ENCODE results near the gene TM7SF2.

TM7SF2 gene

GRCh38 chr11:65111744-65112545, at the start of gene TM7SF2:
TSS of gene TM7SF2 (plus strand) at chr11:65111872. CDS start at chr11:65112016, 144 bp downstream.
- DNase-seq = peak; percentile 96

- no peak for DNase-seq
Measured at GRCh38 chr11:65063532-65063931, 48.1 kb upstream of the TM7SF2 start.

- no peak for DNase-seq
Measured at GRCh38 chr11:65064847-65065240, 46.8 kb upstream of the TM7SF2 start.

DNA sequence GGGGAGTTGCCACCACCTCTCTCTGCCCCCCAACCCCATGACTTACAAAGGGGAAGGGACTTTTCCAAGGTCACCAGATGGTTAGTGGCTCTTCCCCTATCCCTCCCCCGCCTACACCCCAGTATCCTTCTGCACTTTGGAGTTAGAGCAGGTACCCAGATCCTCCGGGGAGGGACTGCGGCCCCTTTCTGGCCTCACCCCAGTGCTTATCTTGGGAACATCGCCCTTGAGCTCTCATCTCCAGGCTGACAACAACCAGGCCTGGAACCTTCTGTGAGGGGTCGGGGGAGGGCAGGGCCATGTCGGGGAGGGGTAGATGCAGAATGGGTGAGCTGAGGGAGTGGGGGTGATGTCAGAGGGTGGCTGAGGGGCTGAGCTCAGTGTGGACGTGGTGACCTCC, 45.8 kb upstream of the TM7SF2 start:
- no peak for DNase-seq

- DNase-seq = no peak
Measured at GRCh38 chr11:65066315-65066714, 45.4 kb upstream of the TM7SF2 start.

GRCh38 chr11:65066805-65067291, 44.8 kb upstream of the TM7SF2 start:
- no peak for DNase-seq

- DNase-seq = no peak
Measured at GRCh38 chr11:65067446-65067845, 44.2 kb upstream of the TM7SF2 start.

DNA sequence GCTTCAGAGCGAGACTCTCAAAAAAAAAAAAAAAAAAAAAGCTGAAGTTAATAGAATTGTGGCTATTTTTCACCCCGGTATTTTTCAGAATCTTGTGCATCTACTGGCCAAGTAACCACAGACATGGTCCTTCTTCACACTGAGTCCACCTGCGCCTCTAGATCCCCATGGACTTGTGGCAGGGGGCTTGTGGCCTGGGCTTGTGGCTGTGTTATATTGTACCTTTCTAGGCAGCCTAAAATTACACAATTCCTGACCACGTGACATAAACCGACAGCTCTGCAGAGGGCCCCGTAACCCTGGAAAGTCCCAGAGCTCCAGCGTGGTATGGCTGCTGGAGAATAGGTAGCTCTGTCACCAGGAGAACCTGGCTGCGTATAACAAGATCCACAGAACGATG, 42.5 kb upstream of the TM7SF2 start:
- peak; percentile 29 for DNase-seq

DNA sequence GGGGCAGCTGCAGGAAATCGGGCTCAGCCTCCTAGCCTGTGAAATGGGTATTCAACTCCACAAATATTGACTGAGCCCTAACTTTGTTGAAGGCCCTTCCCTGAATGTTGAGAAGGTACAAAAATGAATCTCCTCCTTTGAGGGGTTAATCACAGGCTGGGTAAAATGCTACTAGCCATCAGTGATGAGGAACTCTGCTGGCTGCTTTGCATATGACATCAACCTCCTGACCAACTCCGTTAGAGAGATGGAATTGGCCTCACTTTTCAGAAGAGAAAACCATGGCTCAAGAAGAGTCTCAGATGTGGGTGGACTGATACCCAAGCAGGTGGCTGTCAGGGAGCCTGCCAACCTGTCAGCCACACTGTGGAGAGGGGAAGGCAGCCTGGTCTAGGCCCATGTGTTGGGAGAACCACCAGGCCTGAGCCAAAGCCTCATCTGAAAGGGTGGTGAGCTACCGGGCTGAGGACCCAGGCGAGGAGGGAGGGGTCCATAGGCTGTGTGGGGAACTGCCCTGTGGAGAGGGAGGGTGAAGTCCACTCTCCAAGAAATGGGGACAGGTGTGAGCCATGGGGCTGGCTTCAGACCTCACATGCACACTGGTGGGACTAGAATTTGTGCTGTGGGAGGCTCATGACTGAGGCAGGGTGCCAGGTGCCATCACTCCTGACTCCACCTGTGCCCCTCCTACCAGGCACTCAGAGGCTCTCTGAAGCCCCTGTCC, 39.6 kb upstream of the TM7SF2 start:
- no peak for DNase-seq

DNA sequence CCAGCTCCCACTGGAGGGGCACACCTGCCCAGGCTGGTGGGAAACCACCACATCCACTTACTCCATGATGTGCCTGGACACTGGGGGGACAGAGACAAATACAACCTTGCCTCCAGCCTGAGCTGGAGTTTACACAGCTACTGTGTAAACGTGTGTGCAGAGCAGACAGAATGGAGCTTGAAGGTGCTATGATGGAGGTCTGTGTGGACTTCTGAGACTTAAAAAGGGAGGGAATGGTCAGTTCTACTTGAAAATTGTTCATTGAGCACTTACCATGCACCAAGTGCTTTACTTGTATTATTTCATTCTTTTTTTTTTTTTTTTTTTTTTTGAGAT, 39.1 kb upstream of the TM7SF2 start:
- DNase-seq = no peak

- DNase-seq = no peak
Measured at GRCh38 chr11:65077451-65077850, 34.2 kb upstream of the TM7SF2 start.

DNA sequence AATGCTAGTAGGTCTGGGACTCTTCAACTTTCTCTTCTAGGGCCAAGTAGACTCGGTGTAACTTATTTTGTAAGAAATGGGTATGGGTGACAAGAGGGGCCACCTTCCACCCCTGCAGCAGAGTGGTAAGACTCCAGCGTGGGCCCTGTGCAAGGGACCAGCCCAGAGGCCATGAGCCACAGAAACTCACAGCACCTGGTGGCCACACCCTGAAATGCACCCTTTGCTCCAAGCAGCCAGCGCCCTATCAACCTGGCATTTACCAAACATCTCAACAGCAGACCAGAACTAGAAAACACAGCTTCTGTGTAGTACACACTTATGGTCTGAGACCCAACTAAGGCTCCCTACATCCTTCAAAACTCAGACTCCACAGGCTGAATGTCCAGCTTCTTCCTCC, 33.5 kb upstream of the TM7SF2 start:
- DNase-seq = peak; percentile 65

DNA sequence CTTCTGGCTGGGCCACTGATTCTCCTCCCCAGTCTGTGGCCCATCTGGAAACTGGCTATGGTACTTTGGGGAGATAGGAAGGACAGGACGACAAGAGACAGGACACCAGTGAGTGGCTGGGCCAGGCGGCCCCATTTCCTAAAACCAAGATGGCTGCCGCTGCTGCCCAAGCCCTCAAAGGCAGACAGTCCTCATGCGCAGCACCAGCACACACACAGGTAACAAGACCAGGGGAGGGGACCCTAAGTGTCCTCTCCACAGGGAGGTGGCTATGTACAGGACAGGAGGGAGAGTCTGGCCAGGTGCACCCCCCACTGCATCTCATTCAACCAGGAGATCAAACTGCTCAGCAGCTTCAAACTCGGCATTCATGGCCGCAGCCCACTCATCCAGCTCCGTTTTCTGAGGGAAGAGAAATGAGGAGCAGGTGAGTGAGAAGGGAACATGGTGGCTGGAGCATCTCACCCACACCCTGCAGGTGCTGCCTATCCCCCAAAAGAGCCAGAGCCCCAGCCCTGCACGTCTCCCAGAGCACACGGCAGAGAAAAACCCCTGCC, 32.8 kb upstream of the TM7SF2 start:
- no peak for DNase-seq

- DNase-seq = no peak
Measured at GRCh38 chr11:65083134-65083833, 28.4 kb upstream of the TM7SF2 start.

- peak; percentile 97 for DNase-seq
Measured at GRCh38 chr11:65083834-65084597, 27.7 kb upstream of the TM7SF2 start, which contains the start of the genes CDCA5 and ZFPL1. TSS of gene CDCA5 (minus strand) at chr11:65084040. CDS start at chr11:65083978, 62 bp downstream. TSS of gene ZFPL1 (plus strand) at chr11:65084222. CDS start at chr11:65084699, 477 bp downstream.

DNA sequence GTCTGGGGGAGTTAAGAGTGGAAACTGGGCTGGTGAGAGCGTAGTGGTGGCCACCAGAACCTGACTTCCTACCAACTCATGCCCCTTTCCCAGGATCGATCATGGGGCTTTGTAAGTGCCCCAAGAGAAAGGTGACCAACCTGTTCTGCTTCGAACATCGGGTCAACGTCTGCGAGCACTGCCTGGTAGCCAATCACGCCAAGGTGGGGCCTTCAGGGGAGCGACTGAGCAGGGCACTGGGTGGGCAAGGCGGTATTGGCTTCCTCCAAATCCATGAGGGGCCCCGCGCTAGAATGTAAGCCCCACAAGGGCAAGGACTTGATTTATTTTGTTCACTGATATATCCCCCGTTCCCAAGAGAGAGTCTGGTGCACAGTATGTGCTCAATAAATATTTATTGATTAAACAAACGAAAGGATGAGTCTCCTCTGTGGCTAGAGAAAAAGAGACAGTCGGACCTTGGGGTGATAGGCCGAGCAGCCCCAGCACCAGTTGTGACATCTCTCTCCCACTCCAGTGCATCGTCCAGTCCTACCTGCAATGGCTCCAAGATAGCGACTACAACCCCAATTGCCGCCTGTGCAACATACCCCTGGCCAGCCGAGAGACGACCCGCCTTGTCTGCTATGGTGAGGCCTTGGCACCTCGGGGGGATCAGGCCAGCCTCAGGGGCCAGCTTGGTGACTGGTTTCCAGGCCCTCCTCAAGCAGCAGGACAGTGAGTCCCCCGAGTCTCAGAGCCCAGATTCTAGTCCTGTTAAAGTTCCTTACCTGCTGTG, 26.9 kb upstream of the TM7SF2 start:
- no peak for DNase-seq

DNA sequence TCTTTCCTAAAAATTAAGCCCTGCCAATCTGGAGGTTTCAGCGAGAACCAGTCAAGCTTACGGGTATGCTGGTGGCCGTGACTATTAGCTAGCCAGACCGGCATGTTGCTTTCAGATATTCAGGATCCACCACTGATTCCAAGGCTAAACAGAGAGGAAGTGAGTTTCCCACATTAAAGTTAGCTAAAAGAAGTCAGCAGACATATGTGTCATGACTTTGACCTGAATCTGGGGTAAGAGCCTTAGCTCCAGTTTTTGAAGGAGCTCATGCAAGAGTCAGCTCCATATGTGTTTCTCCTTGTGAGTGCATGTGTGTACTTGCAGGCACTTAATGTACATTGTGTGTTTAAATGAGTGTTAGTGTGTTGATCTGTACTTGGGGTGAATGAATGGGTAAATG, 26.2 kb upstream of the TM7SF2 start:
- DNase-seq = no peak

DNA sequence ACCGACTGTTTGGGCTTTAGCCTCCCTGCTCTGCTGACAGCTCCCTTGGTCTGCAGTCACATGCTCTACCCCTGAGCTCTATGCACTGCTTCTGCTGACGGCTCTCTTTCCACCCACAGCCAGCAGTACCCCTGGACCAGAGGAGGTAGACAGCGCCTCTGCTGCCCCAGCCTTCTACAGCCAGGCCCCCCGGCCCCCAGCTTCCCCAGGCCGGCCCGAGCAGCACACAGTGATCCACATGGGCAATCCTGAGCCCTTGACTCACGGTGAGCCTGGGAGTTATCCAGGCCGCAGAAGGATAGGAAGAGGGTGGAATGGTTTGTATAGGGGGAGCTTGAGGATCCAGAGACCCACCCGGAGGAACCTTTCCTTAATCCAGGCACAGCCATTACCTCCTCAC, 24.9 kb upstream of the TM7SF2 start:
- DNase-seq = no peak

DNA sequence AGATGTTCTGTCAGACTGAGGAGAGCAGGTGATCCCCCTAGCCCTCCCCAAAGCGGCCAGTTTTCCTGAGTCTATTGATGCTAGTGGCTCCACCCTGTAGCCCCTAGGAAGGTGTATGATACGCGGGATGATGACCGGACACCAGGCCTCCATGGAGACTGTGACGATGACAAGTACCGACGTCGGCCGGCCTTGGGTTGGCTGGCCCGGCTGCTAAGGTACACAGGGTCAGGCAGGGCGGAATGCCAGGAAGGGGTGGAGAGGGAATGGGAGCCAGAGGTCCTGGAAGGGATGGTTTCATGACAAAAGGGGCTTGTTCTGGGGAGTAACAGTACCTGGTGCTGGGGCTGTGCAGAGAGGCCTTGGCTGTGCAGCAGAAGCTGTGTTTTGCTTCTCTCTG, 24.5 kb upstream of the TM7SF2 start:
- DNase-seq = no peak

DNA sequence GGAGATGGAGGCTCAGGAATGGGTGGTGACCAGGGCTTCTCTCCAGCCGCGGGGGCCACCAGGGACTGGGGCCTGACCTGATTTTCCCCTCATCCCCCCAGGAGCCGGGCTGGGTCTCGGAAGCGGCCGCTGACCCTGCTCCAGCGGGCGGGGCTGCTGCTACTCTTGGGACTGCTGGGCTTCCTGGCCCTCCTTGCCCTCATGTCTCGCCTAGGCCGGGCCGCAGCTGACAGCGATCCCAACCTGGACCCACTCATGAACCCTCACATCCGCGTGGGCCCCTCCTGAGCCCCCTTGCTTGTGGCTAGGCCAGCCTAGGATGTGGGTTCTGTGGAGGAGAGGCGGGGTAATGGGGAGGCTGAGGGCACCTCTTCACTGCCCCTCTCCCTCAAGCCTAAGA, 23.8 kb upstream of the TM7SF2 start:
- DNase-seq = no peak

DNA sequence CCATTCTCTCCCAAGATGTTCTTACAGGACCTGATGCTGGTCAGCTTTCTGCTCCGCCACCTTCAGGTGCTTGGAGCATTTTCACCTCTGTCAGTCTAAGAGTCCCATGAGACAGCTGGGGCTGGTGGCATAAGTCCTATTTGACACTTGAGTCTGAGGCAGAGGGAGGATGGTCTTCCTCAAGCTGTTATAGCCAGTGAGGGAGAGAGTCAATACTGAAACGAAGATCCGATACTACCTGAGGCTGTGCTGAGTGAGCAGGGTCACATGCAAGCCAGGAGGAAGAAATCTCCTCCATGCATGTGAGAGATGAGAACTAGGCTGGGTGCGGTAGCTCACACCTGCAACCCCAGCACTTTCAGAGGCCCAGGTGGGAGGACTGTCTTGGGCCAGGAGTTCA, 22.1 kb upstream of the TM7SF2 start:
- DNase-seq = no peak

DNA sequence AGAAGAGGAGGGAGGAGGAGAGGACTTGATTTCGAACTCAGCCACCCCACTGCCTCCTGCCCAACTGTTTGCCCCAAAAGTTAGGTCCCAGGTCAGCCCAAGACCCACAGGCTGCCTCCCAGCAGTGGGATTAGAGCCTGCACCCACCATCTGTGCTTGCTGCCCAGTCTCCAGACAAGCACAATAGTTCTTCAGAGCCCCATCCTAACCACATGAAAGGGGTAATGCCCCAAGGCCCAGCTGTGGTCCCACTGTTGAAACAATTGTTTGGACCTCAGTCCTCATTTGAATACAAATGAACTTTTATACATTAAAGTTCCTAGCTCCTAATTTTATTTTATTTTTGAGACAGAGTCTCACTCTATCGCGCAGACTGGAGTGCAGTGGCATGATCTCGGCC, 21.0 kb upstream of the TM7SF2 start:
- DNase-seq = no peak
